MCF 10A (cell line): Measurements from ENCODE around the gene DENND1C. TPM values are rescaled to one million over a fixed set of nuclear protein-coding genes. Genes with fewer than 3 reads are reported as not detected.
"Not testable (repeated sequence)": the region's sequence is repeated elsewhere in the genome, so short reads cannot be mapped to it uniquely, and the experiment has no call there.

Experiments
- BruUV-seq: library from RNA; stranded (reverse); fragments of 400-500 nt; replicated peaks from 2 replicates; lab custom pipeline; 2021; lab: Mats Ljungman, UMichigan
- CTCF ChIA-PET: fragments of 300-600 bp; sonication (Branson Sonifier 250); formaldehyde crosslinking; extraction: SDS; loops from one replicate; lab custom pipeline; 2021; ENCODE audit warnings: antibody characterized with exemption, inconsistent platforms; lab: Yijun Ruan, JAX
- POLR2A ChIA-PET: fragments of 300-600, 350-650 bp; sonication (Branson Sonifier 250); formaldehyde crosslinking; extraction: SDS; loops from one replicate; lab custom pipeline; 2020; ENCODE audit warnings: antibody characterized with exemption, inconsistent platforms; lab: Yijun Ruan, JAX
- DNase-seq: peaks from one replicate; pipeline ENCODE4 v3.0.0-alpha.2; 2018; ENCODE audit not compliant: unreplicated experiment
- H3K27ac Mint-ChIP-seq: one replicate; pipeline ENCODE4 v1.8.0; 2022; ENCODE audit warnings: mild to moderate bottlenecking, low read depth, mixed read lengths; ENCODE audit not compliant: unreplicated experiment
- H3K27me3 Mint-ChIP-seq: one replicate; pipeline ENCODE4 v1.8.0; 2022; ENCODE audit warnings: mixed read lengths; ENCODE audit not compliant: insufficient read depth, unreplicated experiment
- H3K36me3 Mint-ChIP-seq: one replicate; pipeline ENCODE4 v1.8.0; 2022; ENCODE audit warnings: mild to moderate bottlenecking, moderate library complexity, mixed read lengths; ENCODE audit not compliant: insufficient read depth, unreplicated experiment
- H3K4me1 Mint-ChIP-seq: one replicate; pipeline ENCODE4 v1.8.0; 2022; ENCODE audit warnings: mixed read lengths; ENCODE audit not compliant: insufficient read depth, unreplicated experiment
- H3K4me3 Mint-ChIP-seq: one replicate; pipeline ENCODE4 v1.8.0; 2022; ENCODE audit warnings: mild to moderate bottlenecking, moderate library complexity, mixed read lengths; ENCODE audit not compliant: unreplicated experiment
- H3K9me3 Mint-ChIP-seq: one replicate; pipeline ENCODE4 v1.8.0; 2022; ENCODE audit warnings: mixed read lengths; ENCODE audit not compliant: unreplicated experiment
- CTCF ChIP-seq: fragments of 200-600 bp; IDR thresholded peaks from one replicate; pipeline ENCODE4 v1.8.0; 2022; ENCODE audit warnings: antibody characterized with exemption, mild to moderate bottlenecking; ENCODE audit not compliant: unreplicated experiment
- intact Hi-C: fragments of 100-400 bp; cut with micrococcal nuclease; formaldehyde crosslinking; loops from 2 replicates; pipeline ENCODE4 v1.14.1; 2022
- total RNA-seq: library from RNA; stranded (reverse); gene quantifications from 2 replicates; pipeline ENCODE4 v1.2.3, GENCODE V29; 2022

DENND1C gene
- total RNA-seq, 1 experiment from 2014 or later = not detected

GRCh38 chr19:6514926-6515544 is 33.4 kb upstream of the DENND1C start:
- Mint-ChIP-seq H3K4me3 (no peak overlapping the region), H3K4me1 (peaks cover 17% of the 10 kb centered on the region), H3K27ac (no peak overlapping the region), H3K9me3 (no peaks in the 10 kb centered on the region), H3K36me3 (no peaks in the 10 kb centered on the region), H3K27me3 (no peaks in the 10 kb centered on the region)
- TF ChIP-seq CTCF = no peak
- CTCF ChIA-PET = interaction anchor here (0.7 kb wide), 1 partner anchor 21 kb away, joined by 3 read pairs; no protein-coding TSS in a partner anchor
- no TSS peak for BruUV-seq
- intact Hi-C loops = loop anchor here (5.0 kb wide), 1 partner anchor 47 kb away; no protein-coding TSS in a partner anchor
- POLR2A ChIA-PET = no interaction called here
- DNase-seq = no peak

GRCh38 chr19:6514089-6514488 is 32.5 kb upstream of the DENND1C start:
- intact Hi-C loops = no loop called here

GRCh38 chr19:6510618-6511017 is 29.0 kb upstream of the DENND1C start:
- Mint-ChIP-seq H3K36me3 (no peaks in the 10 kb centered on the region), H3K4me1 (no peaks in the 10 kb centered on the region), H3K27me3 (no peaks in the 10 kb centered on the region), H3K27ac (no peak overlapping the region), H3K9me3 (no peaks in the 10 kb centered on the region), H3K4me3 (no peak overlapping the region)
- CTCF ChIA-PET = interaction anchor here (0.6 to 1.2 kb wide), 2 partner anchors 121 to 122 kb away, joined by 3 read pairs; no protein-coding TSS in a partner anchor
- POLR2A ChIA-PET = interaction anchor here (0.6 to 1.3 kb wide), 2 partner anchors 51 to 227 kb away, joined by 3 read pairs; partner anchors contain the start of gene SLC25A23
- BruUV-seq = no TSS peak
- DNase-seq = no peak
- intact Hi-C loops = no loop called here
- no peak for TF ChIP-seq CTCF

More at GRCh38 chr19:6514089-6514488, 32.5 kb upstream of the DENND1C start:
- no peak for TF ChIP-seq CTCF
- ChIA-PET POLR2A (no interaction called here), CTCF (no interaction called here)
- peaks cover 13% of the 10 kb centered on the region for H3K4me1 Mint-ChIP-seq
- no peaks in the 10 kb centered on the region for H3K36me3 Mint-ChIP-seq
- H3K9me3 Mint-ChIP-seq = no peaks in the 10 kb centered on the region
- H3K4me3 Mint-ChIP-seq = no peak overlapping the region
- no peak for DNase-seq
- H3K27me3 Mint-ChIP-seq = no peaks in the 10 kb centered on the region
- BruUV-seq = no TSS peak
- no peak overlapping the region for H3K27ac Mint-ChIP-seq

GRCh38 chr19:6509118-6509971 is 27.8 kb upstream of the DENND1C start:
- no peak for DNase-seq
- Mint-ChIP-seq H3K36me3 (no peaks in the 10 kb centered on the region), H3K27ac (no peak overlapping the region), H3K27me3 (no peaks in the 10 kb centered on the region), H3K4me3 (no peak overlapping the region), H3K9me3 (no peaks in the 10 kb centered on the region), H3K4me1 (no peaks in the 10 kb centered on the region)
- BruUV-seq = no TSS peak
- CTCF ChIA-PET = no interaction called here
- no peak for TF ChIP-seq CTCF
- POLR2A ChIA-PET = interaction anchor here (0.6 kb wide), 1 partner anchor 15 kb away, joined by 3 read pairs; no protein-coding TSS in a partner anchor
- intact Hi-C loops = no loop called here

GRCh38 chr19:6508028-6508771 is 26.6 kb upstream of the DENND1C start:
- DNase-seq, H3K9me3 Mint-ChIP-seq: not testable (repeated sequence)

More at GRCh38 chr19:6508028-6508771, 26.6 kb upstream of the DENND1C start:
- BruUV-seq, POLR2A ChIA-PET, H3K27ac Mint-ChIP-seq, H3K4me3 Mint-ChIP-seq, H3K36me3 Mint-ChIP-seq, H3K4me1 Mint-ChIP-seq, intact Hi-C loops, H3K27me3 Mint-ChIP-seq: not testable (repeated sequence)
- CTCF ChIA-PET = interaction anchor here (0.6 to 1.5 kb wide), 3 partner anchors 8 to 355 kb away, joined by 3 to 7 read pairs (median 4); no protein-coding TSS in a partner anchor
